Caki2 (cell line): ENCODE measurements around the gene IGSF23. TPM values are rescaled to one million over a fixed set of nuclear protein-coding genes. Genes with fewer than 3 reads are reported as not detected.
"Not testable (repeated sequence)": the region's sequence is repeated elsewhere in the genome, so short reads cannot be mapped to it uniquely, and the experiment has no call there.

Source experiments
- DNase-seq: peaks from one replicate; pipeline ENCODE4 v3.0.0-alpha.2; 2015; ENCODE audit warnings: low read depth
- in situ Hi-C: cut with HindIII; loops from 2 replicates; pipeline ENCODE4 v1.10.0; 2016; ENCODE audit warnings: low sequenced_read_pairs, low pct_unique_long_range_greater_than_20kb, mixed read lengths
- total RNA-seq: library from RNA; depleted of rRNA; stranded (reverse); fragments of >200 nt; shearing (Covaris generic); gene quantifications from 2 replicates; pipeline ENCODE4 v1.2.3, GENCODE V29; 2014; ENCODE audit warnings: low replicate concordance

The IGSF23 gene
- total RNA-seq, 1 experiment from 2014 or later, result not detected

- DNase-seq, result no peak
- in situ Hi-C loops, result no loop called here
Measured at GRCh38 chr19:44628793-44629192, 15.4 kb downstream of the IGSF23 start.

GRCh38 chr19:44631611-44632010 lies 18.2 kb downstream of the IGSF23 start:
- not testable (repeated sequence) for DNase-seq

GRCh38 chr19:44634058-44634457 lies 20.7 kb downstream of the IGSF23 start:
- DNase-seq, in situ Hi-C loops: not testable (repeated sequence)

More at GRCh38 chr19:44631611-44632010, 18.2 kb downstream of the IGSF23 start:
- in situ Hi-C loops, result not testable (repeated sequence)

GRCh38 chr19:44634785-44635184 lies 21.4 kb downstream of the IGSF23 start:
- in situ Hi-C loops, result no loop called here
- no peak for DNase-seq

GRCh38 chr19:44635581-44636438 lies 22.4 kb downstream of the IGSF23 start:
- no peak for DNase-seq
- in situ Hi-C loops, result no loop called here

- no peak for DNase-seq
- in situ Hi-C loops, result no loop called here
Measured at GRCh38 chr19:44636439-44637389, 23.4 kb downstream of the IGSF23 start.

GRCh38 chr19:44637390-44637764 lies 24.0 kb downstream of the IGSF23 start:
- DNase-seq, result no peak
- in situ Hi-C loops, result no loop called here

- in situ Hi-C loops, result no loop called here
- DNase-seq, result no peak
Measured at GRCh38 chr19:44640518-44640917, 27.2 kb downstream of the IGSF23 start.

GRCh38 chr19:44641501-44642265 lies 28.3 kb downstream of the IGSF23 start:
- no peak for DNase-seq

GRCh38 chr19:44642377-44642776 lies 29.0 kb downstream of the IGSF23 start:
- no peak for DNase-seq
- in situ Hi-C loops, result no loop called here

More at GRCh38 chr19:44641501-44642265, 28.3 kb downstream of the IGSF23 start:
- in situ Hi-C loops, result no loop called here

GRCh38 chr19:44643605-44644401 lies 30.4 kb downstream of the IGSF23 start, which contains the start of gene PVR:
PVR (plus strand) TSS chr19:44643910; CDS start chr19:44644097, 187 bp downstream.
- in situ Hi-C loops, result no loop called here
- peak; percentile 92 for DNase-seq

- peak; percentile 75 for DNase-seq
- in situ Hi-C loops, result no loop called here
Measured at GRCh38 chr19:44644402-44645016, 31.1 kb downstream of the IGSF23 start.

- DNase-seq, result no peak
- in situ Hi-C loops, result no loop called here
Measured at GRCh38 chr19:44645407-44646048, 32.2 kb downstream of the IGSF23 start.

GRCh38 chr19:44646049-44646416 lies 32.7 kb downstream of the IGSF23 start:
- in situ Hi-C loops, result no loop called here
- no peak for DNase-seq

GRCh38 chr19:44647144-44647543 lies 33.8 kb downstream of the IGSF23 start:
- no peak for DNase-seq
- in situ Hi-C loops, result no loop called here

- in situ Hi-C loops, result no loop called here
- DNase-seq, result peak; percentile 39
Measured at GRCh38 chr19:44648631-44649251, 35.4 kb downstream of the IGSF23 start.
